Measurements from ENCODE around the gene IFNL3.

IFNL3 gene

GRCh38 chr19:39265321-39265916 is 20.6 kb upstream of the IFNL3 start:
- H3K27ac ChIP-seq = no peak overlapping the region

GRCh38 chr19:39264306-39265290 is 19.8 kb upstream of the IFNL3 start:
- Histone ChIP-seq H2AFZ (peak overlapping the region; percentile 50), H3K4me2 (ENCODE audit: low read length) (no peak overlapping the region), H3K27me3 (ENCODE audit: control insufficient read depth, insufficient read depth, low read length) (no peaks in the 10 kb centered on the region), H3K9me3 (ENCODE audit: control insufficient read depth, low read length) (no peaks in the 10 kb centered on the region), H3K9ac (no peak overlapping the region), H3K79me2 (no peaks in the 10 kb centered on the region), H3K4me1 (no peaks in the 10 kb centered on the region), H3K4me3 (ENCODE audit: low read depth, low read length) (no peak overlapping the region), H3K36me3 (ENCODE audit: control insufficient read depth, insufficient read depth, low read length) (no peaks in the 10 kb centered on the region), H3K27ac (no peak overlapping the region)
- TF ChIP-seq, protein P1, sequence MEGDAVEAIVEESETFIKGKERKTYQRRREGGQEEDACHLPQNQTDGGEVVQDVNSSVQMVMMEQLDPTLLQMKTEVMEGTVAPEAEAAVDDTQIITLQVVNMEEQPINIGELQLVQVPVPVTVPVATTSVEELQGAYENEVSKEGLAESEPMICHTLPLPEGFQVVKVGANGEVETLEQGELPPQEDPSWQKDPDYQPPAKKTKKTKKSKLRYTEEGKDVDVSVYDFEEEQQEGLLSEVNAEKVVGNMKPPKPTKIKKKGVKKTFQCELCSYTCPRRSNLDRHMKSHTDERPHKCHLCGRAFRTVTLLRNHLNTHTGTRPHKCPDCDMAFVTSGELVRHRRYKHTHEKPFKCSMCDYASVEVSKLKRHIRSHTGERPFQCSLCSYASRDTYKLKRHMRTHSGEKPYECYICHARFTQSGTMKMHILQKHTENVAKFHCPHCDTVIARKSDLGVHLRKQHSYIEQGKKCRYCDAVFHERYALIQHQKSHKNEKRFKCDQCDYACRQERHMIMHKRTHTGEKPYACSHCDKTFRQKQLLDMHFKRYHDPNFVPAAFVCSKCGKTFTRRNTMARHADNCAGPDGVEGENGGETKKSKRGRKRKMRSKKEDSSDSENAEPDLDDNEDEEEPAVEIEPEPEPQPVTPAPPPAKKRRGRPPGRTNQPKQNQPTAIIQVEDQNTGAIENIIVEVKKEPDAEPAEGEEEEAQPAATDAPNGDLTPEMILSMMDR (IDR thresholded peaks at IDR 0.05) = no peak

More at GRCh38 chr19:39265321-39265916, 20.6 kb upstream of the IFNL3 start:
- Histone ChIP-seq H3K4me3 (ENCODE audit: low read depth, low read length) (no peak overlapping the region), H3K4me1 (no peaks in the 10 kb centered on the region), H3K27me3 (ENCODE audit: control insufficient read depth, insufficient read depth, low read length) (no peaks in the 10 kb centered on the region), H3K79me2 (no peaks in the 10 kb centered on the region), H3K9ac (no peak overlapping the region), H3K9me3 (ENCODE audit: control insufficient read depth, low read length) (no peaks in the 10 kb centered on the region), H3K4me2 (ENCODE audit: low read length) (no peak overlapping the region), H2AFZ (peak overlapping the region; percentile 50), H3K36me3 (ENCODE audit: control insufficient read depth, insufficient read depth, low read length) (no peaks in the 10 kb centered on the region)
- TF ChIP-seq, protein P1 (IDR thresholded peaks at IDR 0.05) = no peak

DNA sequence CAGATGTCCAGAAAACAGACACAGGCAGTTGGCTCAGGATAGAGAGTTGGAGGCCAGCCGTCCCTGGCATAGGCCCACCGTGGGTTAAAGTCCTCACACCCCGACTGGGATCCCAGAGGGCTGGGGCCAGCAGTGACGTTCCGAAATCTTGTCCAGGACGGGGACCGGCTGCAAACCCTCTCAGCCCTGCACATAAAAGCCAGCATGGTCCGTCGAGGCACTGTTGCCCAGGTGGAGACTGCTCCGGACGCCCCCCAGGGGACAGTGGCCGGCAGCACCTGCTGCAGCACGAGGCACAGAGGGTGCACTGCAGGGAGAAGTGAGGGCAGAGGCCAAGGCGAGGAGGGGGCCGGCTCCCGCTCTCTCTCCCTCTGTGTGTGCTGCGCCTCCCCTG is 19.1 kb upstream of the IFNL3 start:
- no peaks in the 10 kb centered on the region for H3K27me3 ChIP-seq (ENCODE audit: control insufficient read depth, insufficient read depth, low read length)
- TF ChIP-seq, protein P1 (IDR thresholded peaks at IDR 0.05) = no peak
- no peak overlapping the region for H3K9ac ChIP-seq
- H3K27ac ChIP-seq = no peak overlapping the region
- no peaks in the 10 kb centered on the region for H3K9me3 ChIP-seq (ENCODE audit: control insufficient read depth, low read length)
- H3K4me2 ChIP-seq (ENCODE audit: low read length) = no peak overlapping the region
- no peaks in the 10 kb centered on the region for H3K79me2 ChIP-seq
- H2AFZ ChIP-seq = peak overlapping the region; percentile 50
- H3K4me3 ChIP-seq (ENCODE audit: low read depth, low read length) = no peak overlapping the region
- no peaks in the 10 kb centered on the region for H3K36me3 ChIP-seq (ENCODE audit: control insufficient read depth, insufficient read depth, low read length)
- no peaks in the 10 kb centered on the region for H3K4me1 ChIP-seq

GRCh38 chr19:39262496-39262895 is 17.7 kb upstream of the IFNL3 start:
- no peak overlapping the region for H2AFZ ChIP-seq
- no peak overlapping the region for H3K4me3 ChIP-seq (ENCODE audit: low read depth, low read length)
- no peaks in the 10 kb centered on the region for H3K27me3 ChIP-seq (ENCODE audit: control insufficient read depth, insufficient read depth, low read length)

More at GRCh38 chr19:39262496-39262895, 17.7 kb upstream of the IFNL3 start:
- H3K36me3 ChIP-seq (ENCODE audit: control insufficient read depth, insufficient read depth, low read length) = no peaks in the 10 kb centered on the region
- H3K4me1 ChIP-seq = peaks cover 6% of the 10 kb centered on the region
- no peaks in the 10 kb centered on the region for H3K79me2 ChIP-seq
- no peaks in the 10 kb centered on the region for H3K9me3 ChIP-seq (ENCODE audit: control insufficient read depth, low read length)
- TF ChIP-seq, protein P1 (IDR thresholded peaks at IDR 0.05) = no peak
- no peak overlapping the region for H3K27ac ChIP-seq
- no peak overlapping the region for H3K4me2 ChIP-seq (ENCODE audit: low read length)
- H3K9ac ChIP-seq = no peak overlapping the region

Measured in parathyroid adenoma (tissue), 2 donors.